Measurements from ENCODE around the gene PLCB2. TPM values are rescaled to one million over a fixed set of nuclear protein-coding genes. Genes with fewer than 3 reads are reported as not detected.

The PLCB2 gene
- total RNA-seq, 1 donor from 2014 or later: not detected

DNA sequence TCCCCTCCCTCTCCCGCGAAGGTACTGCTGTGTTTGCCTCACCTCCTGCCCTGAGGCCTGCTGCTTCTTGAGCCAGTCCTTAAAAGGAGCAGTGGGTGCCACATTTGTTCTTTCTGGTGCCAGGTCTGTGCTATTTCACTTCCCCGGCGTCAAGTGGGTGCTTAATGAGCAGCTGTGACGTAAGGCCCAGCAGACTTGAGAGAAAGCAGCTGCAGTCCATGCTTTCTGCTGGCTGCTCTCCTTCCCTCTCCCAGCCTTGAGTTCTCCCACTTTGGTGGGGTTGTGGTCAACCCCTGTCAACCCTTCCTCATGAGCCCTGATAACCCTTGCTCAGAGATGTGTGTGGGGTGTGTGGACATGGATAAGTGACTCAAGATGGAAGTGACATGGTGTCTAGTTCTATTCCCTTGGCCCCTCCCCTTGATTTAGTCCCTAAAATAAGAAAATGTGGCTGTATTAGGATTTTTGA, 22.7 kb upstream of the PLCB2 start:
- no peak overlapping the region for H3K4me3 ChIP-seq (ENCODE audit: low read depth, low read length)
- no peaks in the 10 kb centered on the region for H3K36me3 ChIP-seq (ENCODE audit: control insufficient read depth, insufficient read depth, low read length)
- TF ChIP-seq, protein P1, sequence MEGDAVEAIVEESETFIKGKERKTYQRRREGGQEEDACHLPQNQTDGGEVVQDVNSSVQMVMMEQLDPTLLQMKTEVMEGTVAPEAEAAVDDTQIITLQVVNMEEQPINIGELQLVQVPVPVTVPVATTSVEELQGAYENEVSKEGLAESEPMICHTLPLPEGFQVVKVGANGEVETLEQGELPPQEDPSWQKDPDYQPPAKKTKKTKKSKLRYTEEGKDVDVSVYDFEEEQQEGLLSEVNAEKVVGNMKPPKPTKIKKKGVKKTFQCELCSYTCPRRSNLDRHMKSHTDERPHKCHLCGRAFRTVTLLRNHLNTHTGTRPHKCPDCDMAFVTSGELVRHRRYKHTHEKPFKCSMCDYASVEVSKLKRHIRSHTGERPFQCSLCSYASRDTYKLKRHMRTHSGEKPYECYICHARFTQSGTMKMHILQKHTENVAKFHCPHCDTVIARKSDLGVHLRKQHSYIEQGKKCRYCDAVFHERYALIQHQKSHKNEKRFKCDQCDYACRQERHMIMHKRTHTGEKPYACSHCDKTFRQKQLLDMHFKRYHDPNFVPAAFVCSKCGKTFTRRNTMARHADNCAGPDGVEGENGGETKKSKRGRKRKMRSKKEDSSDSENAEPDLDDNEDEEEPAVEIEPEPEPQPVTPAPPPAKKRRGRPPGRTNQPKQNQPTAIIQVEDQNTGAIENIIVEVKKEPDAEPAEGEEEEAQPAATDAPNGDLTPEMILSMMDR (IDR thresholded peaks at IDR 0.05; ENCODE audit: insufficient read depth, low read length, severe bottlenecking): no peak
- no peak for DNase-seq (ENCODE audit: low read depth)
- H3K27me3 ChIP-seq (ENCODE audit: control insufficient read depth, insufficient read depth, low read length): no peaks in the 10 kb centered on the region
- FAIRE-seq: no peak

DNA sequence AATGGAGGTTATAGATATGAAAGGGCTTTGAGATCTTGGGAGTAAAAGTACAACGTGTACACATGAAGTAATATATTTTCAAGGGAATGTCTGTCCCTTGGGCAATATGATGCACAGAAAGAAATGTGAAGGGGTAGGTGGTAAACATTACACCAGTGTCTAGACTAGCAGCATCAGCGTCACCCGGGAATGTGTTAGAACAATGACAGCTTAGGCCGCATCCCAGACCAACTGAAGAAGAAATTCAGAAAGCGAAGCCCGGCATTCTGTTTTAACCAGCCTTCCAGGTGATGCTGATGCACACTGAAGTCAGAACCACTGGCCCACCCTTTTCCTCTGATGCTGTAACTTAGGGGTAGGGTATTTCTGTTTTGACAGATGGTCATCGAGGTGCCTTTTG, 22.1 kb upstream of the PLCB2 start:
- Histone ChIP-seq H3K4me3 (ENCODE audit: low read depth, low read length) (no peak overlapping the region), H3K27me3 (ENCODE audit: control insufficient read depth, insufficient read depth, low read length) (no peaks in the 10 kb centered on the region), H3K36me3 (ENCODE audit: control insufficient read depth, insufficient read depth, low read length) (no peaks in the 10 kb centered on the region)
- no peak for FAIRE-seq
- TF ChIP-seq, protein P1 (IDR thresholded peaks at IDR 0.05; ENCODE audit: insufficient read depth, low read length, severe bottlenecking): no peak
- DNase-seq (ENCODE audit: low read depth): no peak

DNA sequence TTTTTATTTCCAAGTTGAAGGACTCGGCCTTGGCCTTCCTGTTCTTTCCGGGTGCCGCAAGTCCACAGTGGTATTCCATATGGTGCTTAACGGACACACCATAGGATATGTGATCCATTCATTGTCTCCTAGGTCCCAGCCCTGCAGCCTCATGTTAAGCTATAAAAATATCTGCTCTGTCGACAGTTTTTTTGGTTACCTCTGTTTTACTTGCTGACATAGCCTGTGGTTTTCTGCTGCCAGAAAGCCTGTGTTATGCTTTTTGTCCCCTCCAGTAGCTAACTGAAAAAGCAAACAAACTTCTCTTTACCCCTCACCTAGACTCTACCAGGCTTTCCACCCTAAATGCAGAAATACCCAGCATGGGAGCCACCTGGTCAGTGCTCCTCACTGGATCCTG, 21.0 kb upstream of the PLCB2 start:
- DNase-seq (ENCODE audit: low read depth) (no peak), FAIRE-seq (no peak)

DNA sequence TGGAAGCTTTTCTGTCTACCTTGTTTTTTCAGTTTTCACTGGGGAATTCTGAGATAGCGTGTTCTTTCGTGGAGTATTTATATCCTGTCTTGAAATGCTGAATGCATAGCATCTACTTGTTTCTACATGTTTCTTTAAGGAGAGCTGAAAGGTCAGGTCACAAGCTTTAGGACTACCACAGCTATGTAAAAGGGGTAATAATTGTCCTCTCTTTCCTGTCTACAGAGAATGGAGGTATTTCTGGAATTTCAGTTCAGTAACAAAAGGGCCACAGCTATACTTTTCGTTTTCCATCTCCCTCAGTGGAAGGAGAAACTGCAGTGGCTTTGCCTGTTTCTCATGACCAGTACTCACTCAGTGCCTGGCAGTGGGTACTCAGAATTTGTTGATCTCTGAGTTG, 20.4 kb upstream of the PLCB2 start:
- FAIRE-seq (no peak), DNase-seq (ENCODE audit: low read depth) (peak; percentile 69)
- TF ChIP-seq, protein P1 (IDR thresholded peaks at IDR 0.05; ENCODE audit: insufficient read depth, low read length, severe bottlenecking): no peak
- Histone ChIP-seq H3K27me3 (ENCODE audit: control insufficient read depth, insufficient read depth, low read length) (no peaks in the 10 kb centered on the region), H3K4me3 (ENCODE audit: low read depth, low read length) (no peak overlapping the region), H3K36me3 (ENCODE audit: control insufficient read depth, insufficient read depth, low read length) (no peaks in the 10 kb centered on the region)

More for the DNA sequence above, 21.0 kb upstream of the PLCB2 start:
- Histone ChIP-seq H3K27me3 (ENCODE audit: control insufficient read depth, insufficient read depth, low read length) (no peaks in the 10 kb centered on the region), H3K4me3 (ENCODE audit: low read depth, low read length) (no peak overlapping the region), H3K36me3 (ENCODE audit: control insufficient read depth, insufficient read depth, low read length) (no peaks in the 10 kb centered on the region)
- TF ChIP-seq, protein P1 (IDR thresholded peaks at IDR 0.05; ENCODE audit: insufficient read depth, low read length, severe bottlenecking): no peak

DNA sequence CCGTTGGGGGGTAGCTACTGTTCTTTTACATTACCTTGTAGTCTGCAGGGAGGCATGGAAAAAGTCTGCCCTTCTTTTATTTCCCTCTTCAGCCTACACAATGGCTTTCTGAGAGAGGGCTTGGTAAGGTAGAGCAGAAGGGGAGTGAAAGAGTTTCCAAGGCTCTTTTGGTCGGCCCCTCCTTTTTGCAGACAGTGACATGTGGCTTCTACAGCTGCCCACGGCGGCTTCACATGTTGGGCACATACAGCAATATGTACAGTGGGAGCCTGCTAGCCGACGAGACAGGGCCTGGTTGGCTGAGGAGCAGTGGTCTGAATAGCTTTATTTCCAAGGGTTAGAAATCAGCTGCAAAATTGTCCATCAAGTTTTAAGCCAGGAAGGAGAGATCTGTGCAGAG, 19.7 kb upstream of the PLCB2 start:
- no peaks in the 10 kb centered on the region for H3K27me3 ChIP-seq (ENCODE audit: control insufficient read depth, insufficient read depth, low read length)
- H3K4me3 ChIP-seq (ENCODE audit: low read depth, low read length): no peak overlapping the region
- FAIRE-seq: no peak

DNA sequence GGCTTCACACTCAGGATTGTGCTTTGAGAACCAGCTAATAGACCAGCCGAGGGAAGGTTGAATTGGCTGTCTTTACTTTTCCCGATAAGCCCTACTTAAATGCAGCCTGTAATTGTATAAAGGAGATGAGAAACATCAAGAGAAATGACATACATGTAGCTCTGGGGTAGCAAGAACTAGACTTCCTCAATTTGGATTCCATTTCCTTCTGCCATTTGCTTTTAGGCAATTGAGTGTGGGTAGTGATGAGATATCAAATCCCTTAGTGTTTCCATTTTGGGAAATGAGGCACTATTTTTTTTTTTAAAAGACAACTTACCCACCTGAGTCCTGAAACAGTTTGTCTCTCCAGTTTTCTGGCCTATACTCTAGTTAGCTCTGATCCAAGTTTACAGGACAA, 18.0 kb upstream of the PLCB2 start:
- no peak overlapping the region for H3K4me3 ChIP-seq (ENCODE audit: low read depth, low read length)
- no peaks in the 10 kb centered on the region for H3K27me3 ChIP-seq (ENCODE audit: control insufficient read depth, insufficient read depth, low read length)
- no peak for FAIRE-seq
- TF ChIP-seq, protein P1 (IDR thresholded peaks at IDR 0.05; ENCODE audit: insufficient read depth, low read length, severe bottlenecking): no peak
- no peaks in the 10 kb centered on the region for H3K36me3 ChIP-seq (ENCODE audit: control insufficient read depth, insufficient read depth, low read length)
- no peak for DNase-seq (ENCODE audit: low read depth)

More for the DNA sequence above, 19.7 kb upstream of the PLCB2 start:
- H3K36me3 ChIP-seq (ENCODE audit: control insufficient read depth, insufficient read depth, low read length): no peaks in the 10 kb centered on the region
- no peak for DNase-seq (ENCODE audit: low read depth)
- TF ChIP-seq, protein P1 (IDR thresholded peaks at IDR 0.05; ENCODE audit: insufficient read depth, low read length, severe bottlenecking): no peak
